ENCODE data around the gene B4GALT6.

Gene B4GALT6

GRCh38 chr18:31658670-31659575, 25.5 kb downstream of the B4GALT6 start:
- no peak for DNase-seq

DNA sequence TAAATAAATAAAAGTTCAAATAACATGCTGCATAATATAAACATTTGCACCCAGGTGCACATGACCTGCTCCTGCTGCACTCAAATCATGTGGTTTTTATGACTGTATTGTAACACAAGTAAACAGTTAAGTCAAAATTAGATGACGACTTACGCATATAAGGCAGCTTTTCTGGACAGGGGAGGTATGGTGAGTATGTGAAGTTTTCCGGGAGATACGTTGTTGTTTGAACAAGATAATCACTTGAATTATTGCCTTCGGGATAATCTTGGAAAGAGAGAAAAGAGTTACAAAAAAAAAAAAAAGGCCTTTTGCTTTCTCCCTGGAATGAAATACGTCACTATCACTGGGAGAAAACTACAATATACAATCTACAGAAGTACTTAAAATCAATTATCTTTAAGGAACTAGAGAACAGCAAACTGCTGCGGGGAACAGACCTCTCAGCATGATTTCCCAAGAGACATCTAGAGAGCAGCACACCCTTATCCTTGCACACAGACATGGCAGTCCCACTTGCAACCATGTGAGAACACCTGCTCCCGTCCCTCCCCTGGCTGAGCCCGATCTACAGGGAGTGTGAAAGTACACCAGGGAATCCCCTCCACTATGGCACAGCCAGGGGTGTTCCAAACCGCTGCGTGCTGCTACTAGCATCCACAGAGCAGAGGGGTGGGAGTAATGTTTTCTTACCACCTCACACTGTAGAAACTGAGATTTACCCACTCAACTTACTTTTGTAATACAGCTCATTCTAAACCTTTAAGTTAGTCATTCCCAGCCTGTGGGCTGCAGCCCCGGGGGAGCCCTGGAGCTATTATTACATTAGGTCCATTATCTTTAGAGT, 26.3 kb downstream of the B4GALT6 start:
- peak; percentile 31 for DNase-seq

GRCh38 chr18:31656754-31657153, 27.6 kb downstream of the B4GALT6 start:
- DNase-seq: no peak

DNA sequence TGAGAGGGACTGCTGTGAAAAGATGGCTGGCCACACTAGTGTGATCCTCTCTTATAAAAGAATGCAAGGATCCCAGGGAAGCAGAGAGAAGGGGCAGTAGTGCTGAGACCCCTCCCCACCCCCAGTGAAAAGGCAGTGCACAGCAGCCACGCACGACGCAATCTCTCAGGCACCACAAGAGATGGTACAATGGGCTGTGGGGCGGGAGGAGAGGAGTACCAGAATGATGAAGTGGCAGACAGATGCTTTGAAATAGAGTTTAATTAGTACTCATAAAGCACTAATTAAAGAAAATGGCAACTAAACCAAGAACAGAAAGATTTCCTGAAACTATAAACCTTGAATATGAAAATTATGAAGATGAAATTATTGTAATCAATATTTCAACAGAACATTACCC, 29.0 kb downstream of the B4GALT6 start:
- no peak for DNase-seq

- DNase-seq: no peak
Measured at GRCh38 chr18:31652877-31653276, 31.5 kb downstream of the B4GALT6 start.

DNA sequence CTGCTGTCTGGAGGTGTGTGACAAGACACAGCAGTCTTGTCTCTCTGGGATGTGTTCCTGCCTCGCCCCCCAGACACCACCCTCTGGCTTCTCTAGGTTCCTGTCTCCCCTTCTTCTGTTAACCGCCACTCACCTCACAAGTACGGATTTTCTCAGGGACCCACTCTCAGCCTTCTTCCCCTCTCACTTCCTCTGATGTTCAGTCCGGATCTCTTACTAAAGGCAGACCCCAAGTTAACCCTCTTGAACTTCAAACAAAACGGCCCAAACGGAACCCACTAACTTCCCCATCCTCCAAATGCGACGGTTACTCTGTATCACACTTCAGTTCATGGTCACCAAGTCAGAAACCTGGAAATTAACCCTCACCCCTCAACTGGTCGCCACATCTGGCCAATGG, 32.0 kb downstream of the B4GALT6 start:
- no peak for DNase-seq

GRCh38 chr18:31651369-31651768, 33.0 kb downstream of the B4GALT6 start:
- no peak for DNase-seq

- DNase-seq: no peak
Measured at GRCh38 chr18:31649978-31650719, 34.2 kb downstream of the B4GALT6 start.

- no peak for DNase-seq
Measured at GRCh38 chr18:31649449-31649848, 34.9 kb downstream of the B4GALT6 start.

DNA sequence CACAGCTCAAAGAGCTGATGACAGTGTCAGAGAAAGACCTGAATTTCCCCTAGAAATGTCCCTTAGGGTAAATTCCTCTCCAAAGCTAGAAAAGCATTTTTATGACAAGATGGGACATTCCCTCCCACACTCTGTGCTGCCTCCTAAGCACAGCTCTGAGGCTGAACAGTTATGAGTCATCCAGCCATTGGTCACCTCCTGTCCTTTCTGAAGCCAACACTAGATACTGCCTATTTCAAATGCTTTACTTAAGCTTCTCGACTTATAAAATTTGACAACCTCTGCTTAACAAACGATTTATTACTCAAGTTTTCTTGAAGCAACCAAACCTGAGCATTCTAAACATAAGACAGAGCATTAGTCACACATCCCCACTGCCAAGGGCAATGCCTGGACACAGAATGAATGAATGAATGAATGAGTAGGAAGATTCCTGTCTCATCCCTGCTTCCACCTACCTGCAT, 35.4 kb downstream of the B4GALT6 start:
- DNase-seq: no peak

- no peak for DNase-seq
Measured at GRCh38 chr18:31648458-31648857, 35.9 kb downstream of the B4GALT6 start.

DNA sequence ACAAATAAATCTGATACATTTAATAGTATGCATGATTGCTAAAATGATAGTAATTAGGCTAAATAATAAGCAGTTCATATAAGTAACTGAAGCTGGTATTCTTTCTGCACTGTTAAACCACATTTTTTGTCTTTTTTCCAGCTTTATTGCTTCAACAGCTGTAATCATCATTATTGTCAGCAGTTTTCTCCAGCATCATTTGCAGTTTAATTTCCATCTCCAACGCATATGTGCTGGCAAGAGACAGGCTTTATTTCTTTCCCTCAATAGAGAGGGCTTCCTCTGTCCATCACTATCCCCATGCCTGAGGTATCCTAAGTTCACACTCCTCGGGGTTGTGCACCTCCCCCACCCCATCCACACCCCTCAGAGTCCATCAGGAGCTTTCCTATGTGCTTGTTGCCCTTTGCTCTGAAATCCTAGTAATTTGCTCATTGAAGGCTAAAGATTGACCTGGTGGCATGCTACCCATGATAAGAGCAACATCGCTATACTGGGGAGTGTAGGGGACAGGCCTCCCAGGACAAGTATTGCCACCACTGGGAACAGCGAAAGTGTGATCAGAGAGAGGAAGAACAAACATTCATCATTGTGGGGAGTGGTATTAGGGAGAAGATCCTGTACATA, 37.1 kb downstream of the B4GALT6 start:
- DNase-seq: no peak

DNA sequence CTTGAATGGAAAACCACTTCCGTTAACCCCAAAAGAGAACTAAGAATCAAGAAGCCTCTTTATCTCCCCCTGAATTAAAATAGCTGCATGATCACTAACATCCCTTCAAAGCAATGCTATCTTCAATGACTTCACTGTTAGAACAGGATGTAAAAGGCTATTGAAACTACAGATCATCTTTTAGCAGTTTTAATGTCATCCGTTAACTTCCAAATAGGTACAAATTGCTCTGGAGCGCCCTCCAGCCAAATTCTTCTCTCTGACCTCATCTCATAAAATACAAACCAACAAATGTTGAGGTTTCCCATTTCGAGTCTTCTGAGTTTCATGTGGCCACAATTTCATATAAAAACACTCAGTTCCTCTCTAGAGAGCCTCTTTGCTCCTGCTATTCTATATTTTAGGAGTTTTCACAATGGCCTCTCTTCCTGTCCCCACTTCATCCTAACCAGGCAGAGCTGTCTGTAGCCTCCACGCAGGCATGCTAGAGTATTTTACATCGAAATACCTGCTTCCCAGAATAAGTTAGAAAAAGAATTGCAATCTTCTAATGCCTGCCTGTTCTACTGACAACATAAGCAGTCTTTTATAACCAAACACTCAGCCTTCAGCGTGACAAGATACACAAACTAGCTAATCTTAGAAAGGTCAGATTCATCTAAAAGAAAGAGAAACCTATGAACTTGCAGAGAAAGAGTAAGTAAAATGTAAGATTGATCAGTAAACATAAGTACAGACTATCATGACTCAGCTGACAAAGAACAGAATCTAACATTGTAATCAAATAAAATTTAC, 37.9 kb downstream of the B4GALT6 start:
- DNase-seq: no peak

- DNase-seq: no peak
Measured at GRCh38 chr18:31645411-31645810, 39.0 kb downstream of the B4GALT6 start.

- DNase-seq: no peak
Measured at GRCh38 chr18:31643003-31643402, 41.4 kb downstream of the B4GALT6 start.

DNA sequence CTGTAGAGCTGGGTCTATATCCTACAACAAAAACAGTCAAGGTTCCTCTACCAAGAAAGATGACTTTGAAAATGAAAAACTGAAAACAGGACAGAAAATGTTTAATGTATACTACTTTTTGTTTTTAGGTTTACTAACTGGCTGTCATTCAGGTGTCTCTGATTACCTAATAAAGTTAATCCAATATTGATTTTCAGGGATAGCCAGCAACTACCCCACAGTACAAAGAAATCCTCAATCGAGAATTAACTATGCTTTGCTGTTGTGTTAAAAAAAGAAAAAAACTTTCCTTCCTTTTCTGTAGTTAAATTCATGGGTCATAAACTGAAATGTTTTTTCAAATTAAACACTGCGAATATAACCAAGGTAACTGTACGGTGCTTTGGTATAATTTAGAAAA, 46.9 kb downstream of the B4GALT6 start:
- DNase-seq: no peak

- no peak for DNase-seq
Measured at GRCh38 chr18:31636387-31636786, 48.0 kb downstream of the B4GALT6 start.

DNA sequence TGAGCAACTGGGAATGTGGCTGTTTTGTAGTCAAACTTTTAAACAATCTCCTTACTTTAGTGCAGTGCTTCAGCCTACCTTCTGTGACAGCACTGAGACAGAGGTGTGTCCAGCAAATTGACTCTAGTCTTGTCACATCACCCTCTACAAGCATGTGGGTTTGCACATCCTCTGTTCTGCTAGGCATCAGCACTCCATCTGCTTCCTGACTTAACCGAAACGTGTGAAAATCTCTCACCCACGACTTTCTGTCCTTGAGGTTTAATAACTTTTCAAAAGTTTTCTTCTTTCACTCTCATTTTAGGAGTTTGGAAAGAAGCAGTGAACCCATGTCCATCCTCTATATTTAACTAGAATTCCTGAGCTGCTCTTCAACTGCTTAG, 50.1 kb downstream of the B4GALT6 start:
- no peak for DNase-seq

GRCh38 chr18:31633392-31634330, 50.7 kb downstream of the B4GALT6 start:
- DNase-seq: no peak

DNA sequence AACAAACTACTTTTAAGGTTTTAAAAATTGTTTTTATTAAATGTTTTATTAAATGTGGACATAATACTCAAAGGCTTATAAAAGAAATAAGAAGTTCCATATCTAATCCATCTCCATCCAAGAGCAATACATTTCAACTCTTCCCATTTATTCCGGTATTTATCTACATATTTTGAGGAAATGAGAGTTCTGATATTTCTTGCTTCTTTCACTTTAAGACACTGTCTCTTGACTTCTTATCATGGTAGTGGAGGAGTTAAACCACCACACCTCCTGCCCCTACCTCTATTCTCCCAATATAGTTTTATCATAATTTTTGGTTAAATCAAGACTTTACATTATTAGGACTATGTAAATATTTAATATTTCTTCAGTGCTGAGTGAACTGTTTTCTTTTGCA, 52.0 kb downstream of the B4GALT6 start:
- DNase-seq: no peak

GRCh38 chr18:31631526-31631925, 52.9 kb downstream of the B4GALT6 start:
- DNase-seq: no peak

Measured in NCI-H774 (cell line).